PC-9 (cell line): ENCODE results near the gene DNAJA2. TPM values are rescaled to one million over a fixed set of nuclear protein-coding genes. Genes with fewer than 3 reads are reported as not detected.

ENCODE experiments used
- BruUV-seq: library from RNA; stranded (reverse); fragments of 400-500 nt; replicated peaks from 2 replicates; lab custom pipeline; 2021; lab: Mats Ljungman, UMichigan
- CTCF ChIA-PET: fragments of 300-600 bp; sonication (Branson Sonifier 250); formaldehyde crosslinking; loops from one replicate; lab custom pipeline; 2022; ENCODE audit warnings: antibody characterized with exemption; lab: Charles Lee
- POLR2A ChIA-PET: fragments of 300-600 bp; sonication (Branson Sonifier 250); formaldehyde crosslinking; loops from one replicate; lab custom pipeline; 2022; ENCODE audit warnings: antibody characterized with exemption; ENCODE audit not compliant: unreplicated experiment; lab: Charles Lee
- DNase-seq, 2 experiments: peaks; one replicate each; pipeline versions ENCODE4 v3.0.0 to v3.0.0-alpha.2; 2015 to 2022; ENCODE audit warnings: mixed read lengths in 1 of 2
- H2AFZ ChIP-seq: fragments of 200-600 bp; sonication (generic); 2 replicates; pipeline ENCODE4 v1.8.1; 2017; ENCODE audit warnings: antibody characterized with exemption
- H3F3A ChIP-seq: fragments of 200-600 bp; sonication (generic); 2 replicates; pipeline ENCODE4 v1.8.1; 2017; ENCODE audit warnings: antibody characterized with exemption, mild to moderate bottlenecking, low read depth; ENCODE audit not compliant: insufficient read depth
- H3K27ac ChIP-seq: fragments of 200-600 bp; sonication (generic); 2 replicates; pipeline ENCODE4 v1.6.1; 2016; ENCODE audit warnings: mixed run types
- H3K27me3 ChIP-seq: fragments of 200-600 bp; sonication (generic); 2 replicates; pipeline ENCODE4 v1.6.1; 2016; ENCODE audit warnings: low read depth, mixed run types; ENCODE audit not compliant: insufficient read depth
- H3K36me3 ChIP-seq: fragments of 200-600 bp; sonication (generic); 2 replicates; pipeline ENCODE4 v1.6.1; 2016; ENCODE audit warnings: low read depth, mixed run types
- H3K4me1 ChIP-seq: fragments of 200-600 bp; sonication (generic); replicated peaks from 2 replicates; pipeline ENCODE4 v1.6.1; 2016; ENCODE audit warnings: mixed run types; ENCODE audit not compliant: insufficient read depth
- H3K4me2 ChIP-seq: fragments of 200-600 bp; sonication (generic); 2 replicates; pipeline ENCODE4 v1.6.1; 2017; ENCODE audit warnings: mixed run types
- H3K4me3 ChIP-seq: fragments of 200-600 bp; sonication (generic); 2 replicates; pipeline ENCODE4 v1.6.1; 2016; ENCODE audit warnings: mixed run types
- H3K79me2 ChIP-seq: fragments of 200-600 bp; sonication (generic); 2 replicates; pipeline ENCODE4 v1.6.1; 2017; ENCODE audit warnings: low read depth, mixed run types
- H3K9me2 ChIP-seq: fragments of 200-600 bp; sonication (generic); 2 replicates; pipeline ENCODE4 v1.8.1; 2017; ENCODE audit warnings: mild to moderate bottlenecking; ENCODE audit not compliant: insufficient read depth
- H3K9me3 ChIP-seq: fragments of 200-600 bp; sonication (generic); 2 replicates; pipeline ENCODE4 v1.8.1; 2016; ENCODE audit warnings: low read depth; ENCODE audit not compliant: insufficient read depth
- H4K20me1 ChIP-seq: fragments of 200-600 bp; sonication (generic); 2 replicates; pipeline ENCODE4 v1.8.1; 2017; ENCODE audit not compliant: insufficient read depth
- EZH2 ChIP-seq: fragments of 200-600 bp; sonication (generic); IDR thresholded peaks from 2 replicates; pipeline ENCODE4 v1.8.0; 2017; ENCODE audit warnings: antibody characterized with exemption, low read depth
- intact Hi-C: fragments of 100-400 bp; cut with micrococcal nuclease; formaldehyde crosslinking; loops from one replicate; pipeline ENCODE4 v1.10.0; 2022; ENCODE audit not compliant: unreplicated experiment
- total RNA-seq: library from RNA; stranded (reverse); gene quantifications from 2 replicates; pipeline ENCODE4 v1.2.3, GENCODE V29; 2021
- TF ChIP-seq, protein P1 (sequence below): fragments of 200-600 bp; sonication (generic); conservative IDR thresholded peaks from 2 replicates; pipeline ENCODE4 v1.6.1; 2017; ENCODE audit warnings: mixed run types, antibody characterized with exemption, mild to moderate bottlenecking, moderate library complexity

DNAJA2 gene
- total RNA-seq, 1 experiment from 2014 or later, result 89.8 TPM

DNA sequence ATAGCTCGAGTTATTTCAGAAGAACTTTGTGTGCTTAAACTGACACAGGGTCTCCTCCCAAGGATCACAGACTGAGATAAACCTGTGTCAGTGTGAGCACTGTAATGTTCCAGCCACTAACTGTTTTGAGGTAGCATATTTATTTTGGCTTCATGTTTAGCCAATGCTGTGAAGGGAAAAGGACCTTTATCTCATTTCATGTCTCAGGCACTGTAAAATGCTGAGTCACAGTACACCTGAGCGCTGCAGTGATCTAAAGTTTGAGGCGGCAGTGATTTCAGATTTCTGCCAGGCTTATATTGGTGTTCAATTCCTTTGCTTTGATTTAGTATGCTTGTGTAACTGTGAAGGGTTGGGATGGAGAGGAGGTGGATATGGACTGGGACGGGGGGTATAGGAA lies 3.1 kb upstream of the DNAJA2 start:
- Histone ChIP-seq H3F3A (peaks cover 32% of the 10 kb centered on the region), H2AFZ (peak overlapping the region; percentile 24; the same call in 1 of the 2 replicates), H3K27me3 (no peaks in the 10 kb centered on the region), H3K36me3 (peaks cover 4% of the 10 kb centered on the region; the same call in 1 of the 2 replicates), H3K4me3 (no peak overlapping the region), H3K79me2 (peaks cover 31% of the 10 kb centered on the region), H3K27ac (peak overlapping the region; percentile 80), H3K9me3 (no peaks in the 10 kb centered on the region), H3K4me2 (peak overlapping the region; percentile 54), H3K9me2 (no peaks in the 10 kb centered on the region), H4K20me1 (peaks cover 12% of the 10 kb centered on the region), H3K4me1 (peaks cover 35% of the 10 kb centered on the region)
- ChIA-PET POLR2A (interaction anchor here (0.6 to 0.7 kb wide), 2 partner anchors 155 to 1341 kb away, joined by 7 read pairs; no protein-coding TSS in a partner anchor), CTCF (no interaction called here)
- no TSS peak for BruUV-seq
- peak; percentile 22 to 60 for DNase-seq
- TF ChIP-seq, protein P1, sequence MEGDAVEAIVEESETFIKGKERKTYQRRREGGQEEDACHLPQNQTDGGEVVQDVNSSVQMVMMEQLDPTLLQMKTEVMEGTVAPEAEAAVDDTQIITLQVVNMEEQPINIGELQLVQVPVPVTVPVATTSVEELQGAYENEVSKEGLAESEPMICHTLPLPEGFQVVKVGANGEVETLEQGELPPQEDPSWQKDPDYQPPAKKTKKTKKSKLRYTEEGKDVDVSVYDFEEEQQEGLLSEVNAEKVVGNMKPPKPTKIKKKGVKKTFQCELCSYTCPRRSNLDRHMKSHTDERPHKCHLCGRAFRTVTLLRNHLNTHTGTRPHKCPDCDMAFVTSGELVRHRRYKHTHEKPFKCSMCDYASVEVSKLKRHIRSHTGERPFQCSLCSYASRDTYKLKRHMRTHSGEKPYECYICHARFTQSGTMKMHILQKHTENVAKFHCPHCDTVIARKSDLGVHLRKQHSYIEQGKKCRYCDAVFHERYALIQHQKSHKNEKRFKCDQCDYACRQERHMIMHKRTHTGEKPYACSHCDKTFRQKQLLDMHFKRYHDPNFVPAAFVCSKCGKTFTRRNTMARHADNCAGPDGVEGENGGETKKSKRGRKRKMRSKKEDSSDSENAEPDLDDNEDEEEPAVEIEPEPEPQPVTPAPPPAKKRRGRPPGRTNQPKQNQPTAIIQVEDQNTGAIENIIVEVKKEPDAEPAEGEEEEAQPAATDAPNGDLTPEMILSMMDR, result no peak
- TF ChIP-seq EZH2, result no peak
- intact Hi-C loops, result loop anchor here (10.0 kb wide), 1 partner anchor 1268 kb away; the partner anchor contains the start of genes ABCC11 and LONP2

DNA sequence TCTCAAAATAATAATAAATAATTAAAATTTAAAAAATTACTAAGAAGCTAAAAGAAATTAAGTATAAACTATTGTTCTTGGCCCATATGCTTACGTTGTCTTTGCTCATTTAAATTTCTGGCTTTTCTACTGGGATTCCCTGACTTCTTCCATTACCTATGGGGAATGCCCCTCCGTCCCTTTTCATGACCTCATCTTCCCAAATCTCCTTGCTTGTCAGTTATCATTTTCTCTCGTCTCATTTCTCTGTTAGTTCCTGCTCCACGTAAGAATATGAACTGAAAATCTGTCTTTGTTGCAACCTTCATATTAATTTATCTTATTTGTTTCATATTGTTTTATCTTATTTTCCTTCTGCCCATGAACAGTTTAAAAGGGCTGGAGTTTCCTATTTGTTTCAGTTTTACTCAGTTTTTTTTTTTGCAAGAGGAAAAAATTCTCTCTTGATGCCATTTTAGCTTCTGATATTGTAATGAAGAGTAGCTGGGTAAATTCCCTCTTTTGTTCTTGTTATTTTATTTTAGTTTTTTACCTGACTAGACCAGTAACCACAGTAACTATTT lies 2.5 kb upstream of the DNAJA2 start:
- ChIA-PET POLR2A (interaction anchor here (0.6 to 0.7 kb wide), 3 partner anchors 92 to 1342 kb away, joined by 7 read pairs; no protein-coding TSS in a partner anchor), CTCF (interaction anchor here (0.7 kb wide), 1 partner anchor 9 kb away, joined by 3 read pairs; no protein-coding TSS in a partner anchor)
- no peak for DNase-seq
- H3K4me3 ChIP-seq, result no peak overlapping the region
- peak overlapping the region; percentile 80 for H3K27ac ChIP-seq
- peak overlapping the region; percentile 54 for H3K4me2 ChIP-seq
- intact Hi-C loops, result loop anchor here (10.0 kb wide), 1 partner anchor 1269 kb away; the partner anchor contains the start of genes ABCC11 and LONP2
- H3F3A ChIP-seq, result peaks cover 32% of the 10 kb centered on the region
- peaks cover 40% of the 10 kb centered on the region for H3K4me1 ChIP-seq
- TF ChIP-seq, protein P1, result no peak
- TF ChIP-seq EZH2, result no peak
- peaks cover 37% of the 10 kb centered on the region for H3K79me2 ChIP-seq
- H2AFZ ChIP-seq, result peak overlapping the region; percentile 24; the same call in 1 of the 2 replicates
- peaks cover 8% of the 10 kb centered on the region; the same call in 1 of the 2 replicates for H3K36me3 ChIP-seq
- no peaks in the 10 kb centered on the region for H3K27me3 ChIP-seq
- peaks cover 17% of the 10 kb centered on the region for H4K20me1 ChIP-seq
- no TSS peak for BruUV-seq
- H3K9me2 ChIP-seq, result no peaks in the 10 kb centered on the region
- H3K9me3 ChIP-seq, result no peaks in the 10 kb centered on the region

DNA sequence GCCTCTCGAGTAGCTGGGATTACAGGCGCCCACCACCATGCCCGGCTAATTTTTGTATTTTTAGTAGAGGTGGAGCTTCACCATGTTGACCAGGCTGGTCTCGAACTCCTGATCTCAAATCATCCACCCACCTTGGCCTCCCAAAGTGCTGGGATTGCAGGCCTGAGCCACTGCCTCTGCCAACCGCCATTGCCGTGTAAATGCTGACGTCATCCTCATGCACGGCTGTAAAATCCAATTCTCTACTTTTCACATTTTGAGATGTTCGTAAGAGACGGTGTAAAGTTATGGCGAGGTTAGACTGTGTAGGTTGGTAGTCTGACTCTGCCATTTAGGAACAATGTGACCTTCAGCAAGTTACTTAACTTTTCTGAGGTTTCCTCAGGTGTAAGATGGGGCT lies 1.7 kb upstream of the DNAJA2 start:
- no TSS peak for BruUV-seq
- H3K27me3 ChIP-seq, result no peaks in the 10 kb centered on the region
- peaks cover 11% of the 10 kb centered on the region for H3K36me3 ChIP-seq
- peaks cover 34% of the 10 kb centered on the region for H3F3A ChIP-seq
- peaks cover 45% of the 10 kb centered on the region for H3K79me2 ChIP-seq
- no peaks in the 10 kb centered on the region for H3K9me3 ChIP-seq
- no peak overlapping the region for H2AFZ ChIP-seq
- H3K27ac ChIP-seq, result no peak overlapping the region
- intact Hi-C loops, result loop anchor here (10.0 kb wide), 1 partner anchor 1270 kb away; the partner anchor contains the start of genes ABCC11 and LONP2
- H4K20me1 ChIP-seq, result peaks cover 24% of the 10 kb centered on the region
- H3K4me3 ChIP-seq, result no peak overlapping the region
- ChIA-PET POLR2A (no interaction called here), CTCF (interaction anchor here (0.7 kb wide), 1 partner anchor 10 kb away, joined by 3 read pairs; no protein-coding TSS in a partner anchor)
- H3K9me2 ChIP-seq, result no peaks in the 10 kb centered on the region
- no peak for DNase-seq
- peaks cover 41% of the 10 kb centered on the region for H3K4me1 ChIP-seq
- TF ChIP-seq, protein P1, result no peak
- no peak for TF ChIP-seq EZH2
- no peak overlapping the region for H3K4me2 ChIP-seq
